EL (cell line): ENCODE data around the gene PEX6.
"Not testable (repeated sequence)": the region's sequence is repeated elsewhere in the genome, so short reads cannot be mapped to it uniquely, and the experiment has no call there.

Experiments
- DNase-seq: peaks from one replicate; pipeline ENCODE4 v3.0.0-alpha.2; 2016

Gene PEX6

DNA sequence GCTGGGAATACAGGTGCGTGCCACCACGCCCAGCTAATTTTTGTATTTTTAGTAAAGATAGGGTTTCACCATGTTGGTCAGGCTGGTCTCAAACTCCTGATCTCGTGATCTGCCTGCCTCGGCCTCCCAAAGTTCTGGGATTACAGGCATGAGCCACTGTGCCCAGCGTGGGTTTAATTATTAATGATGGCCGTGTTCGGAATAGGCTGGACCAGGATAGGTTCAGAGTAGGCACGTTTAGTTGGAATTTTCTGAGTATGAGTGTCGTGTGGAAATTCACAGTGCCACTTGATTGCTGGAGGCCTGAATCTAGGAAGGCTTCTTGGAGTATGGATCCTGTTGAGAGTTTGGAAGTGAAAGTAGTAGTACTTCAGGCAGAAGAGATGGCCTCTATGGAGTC lies 19.2 kb upstream of the PEX6 start:
- DNase-seq: not testable (repeated sequence)

DNA sequence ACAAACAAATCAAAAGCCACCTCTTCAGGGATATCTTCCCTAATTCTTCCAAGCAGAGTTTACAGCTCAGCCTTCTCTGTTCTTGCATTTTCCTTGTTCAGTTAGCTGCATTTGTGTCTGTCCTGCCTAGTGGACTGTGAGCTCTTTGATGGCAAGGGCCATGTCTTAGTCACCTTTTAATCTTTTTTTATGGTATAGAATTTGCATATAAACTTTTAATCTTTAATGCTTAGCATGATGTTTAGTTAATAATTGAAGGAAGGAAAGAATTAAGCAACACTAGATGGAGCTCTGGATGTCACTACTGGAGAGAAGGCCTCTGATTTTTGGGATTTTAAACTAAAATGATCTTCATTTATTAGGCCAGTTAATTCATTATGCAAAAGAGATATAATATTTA lies 17.5 kb upstream of the PEX6 start:
- DNase-seq: no peak

DNA sequence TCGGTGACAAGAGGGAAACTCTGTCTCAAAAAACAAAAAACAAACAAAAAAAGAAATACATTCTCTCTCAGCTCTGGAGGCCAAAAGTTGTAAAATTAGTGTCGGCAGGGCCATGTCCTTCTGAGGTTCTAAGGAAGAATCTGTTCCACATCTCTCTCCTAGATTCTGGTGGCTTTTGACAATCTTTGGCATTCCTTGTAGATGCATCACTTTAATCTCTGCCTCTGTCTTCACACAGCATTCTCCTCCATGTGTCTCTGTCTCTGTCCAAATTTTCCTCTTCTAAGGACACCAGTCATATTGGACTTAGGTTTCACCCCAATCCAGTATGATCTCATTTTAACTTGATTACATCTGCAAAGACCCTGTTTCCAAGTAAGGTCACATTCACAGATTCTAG lies 14.5 kb upstream of the PEX6 start:
- DNase-seq: peak; percentile 33

- no peak for DNase-seq
These were observed 10.9 kb upstream of the PEX6 start for GRCh38 chr6:42989923-42990322.

DNA sequence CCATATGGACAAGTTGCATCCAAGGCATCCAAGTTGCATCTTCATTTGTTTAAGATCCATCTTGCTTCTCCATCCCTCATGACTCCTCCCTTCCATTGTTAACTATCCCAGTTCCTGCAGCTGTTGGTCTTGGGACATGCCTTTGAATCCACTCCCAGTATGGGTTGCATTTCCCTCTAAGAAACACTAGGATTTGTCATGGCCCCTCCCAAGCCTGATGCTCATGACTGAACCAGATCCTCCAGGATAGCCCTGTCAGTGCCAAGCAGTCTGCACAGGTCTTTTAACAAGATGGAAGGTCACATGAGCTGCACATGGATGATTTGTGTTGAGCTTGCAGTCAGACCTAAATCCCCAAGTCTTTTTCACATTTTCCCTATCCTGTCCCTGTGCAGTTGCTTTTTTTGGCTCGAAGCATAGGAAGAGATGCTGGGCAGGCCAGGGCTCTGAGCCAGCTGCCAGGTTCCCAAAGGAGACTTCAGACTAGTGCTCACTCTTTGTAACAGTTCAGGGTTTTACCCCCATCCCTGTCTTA lies 9.6 kb upstream of the PEX6 start:
- no peak for DNase-seq

- no peak for DNase-seq
These were observed 8.8 kb upstream of the PEX6 start for GRCh38 chr6:42987533-42988451.

- peak; percentile 24 for DNase-seq
These were observed 6.0 kb upstream of the PEX6 start for GRCh38 chr6:42984924-42985475.

GRCh38 chr6:42984001-42984923 lies 5.3 kb upstream of the PEX6 start, which contains the start of gene PPP2R5D:
TSS of gene PPP2R5D (plus strand) at chr6:42984570. CDS start at chr6:42984678, 108 bp downstream.
- peak; percentile 100 for DNase-seq

DNA sequence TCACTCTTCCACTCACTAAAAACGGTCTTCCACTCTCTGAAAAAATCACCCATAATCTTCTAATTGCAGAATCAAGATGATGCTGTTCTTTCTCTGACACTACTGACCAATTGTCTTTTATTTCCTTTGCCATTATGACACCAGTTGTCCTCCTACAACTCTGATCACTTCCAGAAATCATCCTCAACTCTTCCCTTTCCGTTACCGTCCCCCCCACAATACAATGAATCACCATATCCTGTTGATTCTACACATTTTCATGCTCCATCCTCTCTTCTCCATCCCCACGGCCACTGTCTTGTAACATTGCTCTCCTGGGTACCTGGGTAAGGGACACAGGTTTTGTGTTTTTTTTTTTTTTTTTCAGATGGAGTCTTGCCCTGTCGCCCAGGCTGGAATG lies 2.9 kb upstream of the PEX6 start:
- peak; percentile 24 for DNase-seq

GRCh38 chr6:42979523-42980177 lies 669 bp upstream of the PEX6 start:
- DNase-seq: peak; percentile 42

DNA sequence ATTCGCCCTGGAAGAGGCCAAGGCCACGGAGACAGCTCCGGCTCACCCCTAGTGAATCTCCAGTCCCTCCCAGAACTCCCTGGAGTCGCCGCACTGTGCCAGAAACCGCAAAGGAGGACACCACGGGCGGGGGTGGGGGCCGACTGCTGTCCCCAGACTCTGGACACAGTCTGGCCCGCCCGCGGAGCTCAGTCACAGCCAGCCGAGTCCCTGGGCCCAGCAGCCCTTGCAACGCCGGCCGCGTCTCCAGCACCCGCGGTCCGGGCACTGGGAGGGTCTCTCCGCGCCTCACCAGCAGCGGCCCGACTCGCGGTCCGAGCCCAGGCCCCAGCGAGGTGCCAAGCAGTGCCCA lies 518 bp downstream of the PEX6 start:
- DNase-seq: peak; percentile 42

- DNase-seq: no peak
These were observed 4.0 kb downstream of the PEX6 start for GRCh38 chr6:42974919-42975505.

DNA sequence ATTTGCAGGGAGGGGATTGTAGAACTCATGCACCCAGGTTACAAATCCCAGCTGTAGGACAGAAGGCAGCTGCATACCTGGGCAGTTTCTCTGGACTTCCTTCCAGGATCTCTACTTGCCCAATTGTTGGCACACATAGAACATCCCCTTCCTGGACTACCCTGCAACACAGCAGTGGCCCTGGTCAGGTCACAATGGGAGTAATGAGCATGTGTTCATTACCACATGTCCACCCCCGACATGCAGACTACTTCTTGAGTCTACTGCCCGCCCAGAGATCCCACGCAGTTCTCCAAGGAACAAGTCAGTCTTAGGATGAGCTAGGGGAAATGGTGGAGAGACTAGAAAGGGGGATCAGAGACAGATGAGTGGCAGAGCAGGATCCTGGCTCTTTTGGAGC lies 5.1 kb downstream of the PEX6 start:
- DNase-seq: no peak

DNA sequence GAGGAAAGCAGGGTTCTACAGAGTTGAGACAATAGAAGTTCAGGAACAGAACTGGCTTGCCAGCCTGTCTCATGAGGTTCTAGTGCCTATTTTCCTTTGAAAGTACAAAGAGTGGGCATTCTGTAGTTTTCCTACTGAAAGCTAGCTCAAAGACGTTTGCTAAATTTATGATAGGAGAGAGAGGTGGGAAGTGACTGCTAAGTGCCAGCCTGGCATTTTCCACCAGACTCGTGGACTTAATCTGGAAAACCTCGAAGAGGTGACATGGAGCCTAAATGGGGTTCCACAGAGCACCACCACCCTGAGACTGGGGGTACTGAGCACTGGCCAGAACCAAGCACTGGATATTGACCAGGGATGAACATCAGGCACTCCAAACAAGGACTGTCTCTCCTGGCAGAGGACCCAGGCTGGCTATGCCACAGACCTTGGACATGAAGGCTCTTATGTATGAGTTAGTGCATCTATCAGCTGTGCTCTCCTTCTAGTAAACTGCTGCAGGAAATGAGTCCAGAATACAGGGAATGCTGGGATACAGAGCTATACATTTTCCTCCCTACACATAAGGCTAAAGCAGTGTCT lies 7.1 kb downstream of the PEX6 start:
- DNase-seq: no peak

DNA sequence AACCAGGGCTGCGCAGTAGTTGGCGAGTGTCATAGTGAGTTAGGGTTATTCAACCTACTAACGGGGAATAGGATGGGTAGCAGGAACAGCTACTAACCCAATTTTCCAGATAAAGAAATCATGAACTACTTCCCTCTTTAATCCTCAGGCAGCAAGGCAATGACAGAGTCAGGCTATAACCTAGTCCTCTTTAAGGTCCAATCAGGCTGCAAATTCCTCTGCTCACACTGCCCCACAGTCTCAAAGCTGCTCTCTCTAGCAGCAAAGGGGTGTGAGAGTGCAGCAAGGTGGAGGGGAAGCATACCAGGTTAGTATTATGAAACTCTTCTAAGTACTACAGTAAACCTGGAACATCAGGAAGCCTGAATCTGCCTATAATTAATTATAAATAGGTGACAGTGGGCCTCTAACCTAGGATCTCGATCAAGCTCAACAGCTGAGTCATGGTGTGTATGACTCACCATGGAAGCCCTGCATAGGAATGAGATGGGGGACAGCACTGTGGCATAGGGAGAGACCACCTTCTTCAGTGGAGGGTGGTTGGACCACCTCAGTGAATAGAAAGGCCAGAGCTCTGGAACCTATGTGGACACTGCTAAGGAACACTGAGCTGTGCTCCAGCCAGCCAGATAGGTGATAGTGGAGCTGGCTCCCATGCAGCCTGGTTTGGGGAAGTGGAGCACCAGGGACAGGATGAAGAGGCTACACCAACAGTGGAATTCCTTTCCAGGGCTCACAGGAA lies 7.9 kb downstream of the PEX6 start:
- DNase-seq: peak; percentile 56

DNA sequence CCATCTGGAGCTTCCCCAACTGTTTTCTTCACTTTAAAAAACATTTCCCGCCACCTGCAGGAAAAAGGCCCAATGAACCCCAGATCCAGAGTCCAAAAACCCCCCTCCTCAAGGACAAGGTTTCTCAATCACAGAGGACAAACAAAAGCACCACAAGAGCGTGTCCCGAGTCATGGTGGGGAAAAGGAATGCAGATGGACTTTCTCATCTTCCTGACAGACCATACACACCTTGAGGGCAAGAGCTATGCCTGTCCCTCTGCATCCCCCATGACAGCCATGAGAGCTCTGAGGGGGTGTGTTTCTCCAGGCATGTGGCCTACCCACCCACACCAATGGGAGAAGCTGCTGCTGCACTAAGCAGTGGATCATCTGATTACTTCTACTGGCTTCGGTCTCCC lies 9.0 kb downstream of the PEX6 start:
- DNase-seq: no peak

- no peak for DNase-seq
These were observed 9.6 kb downstream of the PEX6 start for GRCh38 chr6:42969431-42969830.

- no peak for DNase-seq
These were observed 10.2 kb downstream of the PEX6 start for GRCh38 chr6:42968783-42969182.

GRCh38 chr6:42968126-42968701 lies 10.8 kb downstream of the PEX6 start:
- DNase-seq: no peak

DNA sequence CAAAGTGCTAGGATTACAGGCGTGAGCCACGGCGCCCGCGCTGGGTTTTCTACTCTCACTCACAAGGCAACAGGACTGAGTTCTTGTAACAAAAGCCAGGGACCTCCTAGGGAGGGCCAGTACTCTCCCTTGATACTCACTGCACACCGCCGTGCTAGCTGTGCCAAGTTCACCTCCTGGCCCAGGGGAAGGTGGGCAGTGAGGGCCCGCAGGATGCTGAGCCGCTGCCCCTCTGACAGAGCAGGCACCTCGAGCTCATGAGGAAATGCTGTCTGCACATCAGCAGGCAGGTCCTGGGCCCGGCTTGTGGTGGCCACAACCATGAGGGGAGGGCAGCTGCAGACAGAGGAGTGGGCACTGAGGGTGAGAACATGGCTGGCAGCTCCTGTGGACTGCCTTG lies 11.8 kb downstream of the PEX6 start:
- no peak for DNase-seq

DNA sequence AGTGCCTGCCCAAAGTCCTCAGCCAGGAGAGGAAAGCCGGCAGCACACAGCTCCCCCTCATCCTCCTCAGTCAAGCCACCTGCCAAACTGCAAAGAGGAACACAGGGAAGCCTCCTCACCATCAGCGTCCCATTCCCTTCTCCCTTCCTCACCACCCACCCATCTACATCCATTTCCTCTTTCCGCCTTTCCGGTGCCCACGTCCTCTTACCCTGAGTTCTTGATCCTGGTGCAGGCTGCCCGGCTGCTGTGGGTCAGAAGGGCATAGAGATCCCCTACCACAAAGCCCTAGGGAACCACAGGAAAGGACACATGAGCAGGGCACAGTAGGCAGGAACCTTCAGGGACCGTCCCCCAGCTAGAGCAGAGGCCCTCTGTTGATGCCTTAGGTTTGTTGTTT lies 12.4 kb downstream of the PEX6 start:
- no peak for DNase-seq
